ENCODE results near the gene DYDC2. TPM values are rescaled to one million over a fixed set of nuclear protein-coding genes. Genes with fewer than 3 reads are reported as not detected.

DYDC2 gene
- total RNA-seq, 1 experiment from 2014 or later: 2.8 TPM

Other genes starting within 250 kb of the DYDC2 start
- gene PLAC9, start 224.1 kb upstream of the DYDC2 start, total RNA-seq (2021): 4.3 and 7.8 TPM in 2 replicates
- gene ANXA11, start 151.2 kb upstream of the DYDC2 start, total RNA-seq (2021): 64.0 and 68.1 TPM in 2 replicates
- 1.8 and 2.1 TPM in 2 replicates for gene MAT1A, start 67.1 kb upstream of the DYDC2 start, total RNA-seq (2021)
- not detected in 2 replicates for gene DYDC1, start within 50 bp of the DYDC2 start, total RNA-seq (2021)
- gene PRXL2A, start 51.8 kb downstream of the DYDC2 start, total RNA-seq (2021): 43.4 and 47.1 TPM in 2 replicates
- gene TSPAN14, start 97.5 kb downstream of the DYDC2 start, total RNA-seq (2021): 46.6 and 46.8 TPM in 2 replicates
- 0.07 TPM in 1 of 2 replicates, not detected in the other for gene SH2D4B, start 181.1 kb downstream of the DYDC2 start, total RNA-seq (2021)